ENCODE data around the gene NR4A3. TPM values are rescaled to one million over a fixed set of nuclear protein-coding genes. Genes with fewer than 3 reads are reported as not detected.

The NR4A3 gene
- total RNA-seq, 2 experiments from 2014 or later: 0.13 to 0.74 TPM

GRCh38 chr9:99811598-99812383 lies 9.9 kb upstream of the NR4A3 start:
- BruUV-seq (replicated peaks): no TSS peak
- Histone ChIP-seq H4K20me1 (ENCODE audit: insufficient read depth, low read length) (no peaks in the 10 kb centered on the region), H3K9me2 (ENCODE audit: insufficient read depth, low read length) (no peaks in the 10 kb centered on the region), H3K79me2 (ENCODE audit: insufficient read depth, low read depth, low read length) (no peaks in the 10 kb centered on the region), H3K4me3 (ENCODE audit: low read depth, low read length, poor library complexity, severe bottlenecking) (no peak overlapping the region), H3K4me2 (ENCODE audit: low read length) (no peak overlapping the region), H3K27ac (ENCODE audit: low read depth, low read length, poor library complexity, severe bottlenecking) (no peak overlapping the region), H3K4me1 (ENCODE audit: insufficient read depth, low read length, poor library complexity, severe bottlenecking) (no peaks in the 10 kb centered on the region), H3K36me3 (ENCODE audit: insufficient read depth, low read length) (0 out of 2 replicates have a peak, but pooled peaks cover 4% of the 10 kb centered on the region), H2AFZ (ENCODE audit: low read length) (no peak overlapping the region), H3K9me3 (ENCODE audit: low read length) (no peaks in the 10 kb centered on the region)
- POLR2A ChIA-PET: no interaction called here
- DNase-seq (ENCODE audit: low spot score): no peak
- intact Hi-C loops (cut with micrococcal nuclease; ENCODE audit: unreplicated experiment): loop anchor here (10.0 kb wide), 1 partner anchor 627 kb away; no protein-coding TSS in a partner anchor
- TF ChIP-seq CTCF (conservative IDR thresholded peaks at IDR 0.05; ENCODE audit: low read length) (no peak), EZH2phosphoT487 (IDR thresholded peaks at IDR 0.05; ENCODE audit: borderline replicate concordance, low read depth, low read length) (no peak)
- CTCF ChIA-PET (ENCODE audit: unreplicated experiment): interaction anchor here (1.1 kb wide), 1 partner anchor 11 kb away, joined by 3 read pairs; no protein-coding TSS in a partner anchor

DNA sequence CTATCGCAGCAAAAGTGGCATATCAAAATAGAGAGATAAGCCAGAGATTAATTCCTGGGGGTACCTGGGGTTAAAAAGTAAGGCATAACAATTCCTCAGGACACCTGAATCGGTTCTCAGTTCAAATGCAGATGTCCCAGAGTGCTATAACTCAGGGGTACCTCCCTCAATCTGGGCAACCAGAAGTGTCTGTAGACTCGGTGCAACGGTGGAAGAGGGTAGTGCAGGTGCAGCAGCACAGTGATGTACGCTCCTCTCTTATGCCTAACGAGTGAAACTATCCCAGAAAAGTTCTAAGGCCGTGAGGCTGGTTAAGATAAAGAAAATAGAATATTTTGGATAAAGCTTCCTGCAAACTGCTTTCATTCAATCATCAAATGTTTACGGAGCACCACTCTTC lies 7.9 kb upstream of the NR4A3 start:
- no TSS peak for BruUV-seq (replicated peaks)
- H3K79me2 ChIP-seq (ENCODE audit: insufficient read depth, low read depth, low read length): peaks cover 5% of the 10 kb centered on the region; the same call in 1 of the 2 replicates
- TF ChIP-seq CTCF (conservative IDR thresholded peaks at IDR 0.05; ENCODE audit: low read length): no peak
- TF ChIP-seq EZH2phosphoT487 (IDR thresholded peaks at IDR 0.05; ENCODE audit: borderline replicate concordance, low read depth, low read length): no peak
- no peaks in the 10 kb centered on the region for H3K9me2 ChIP-seq (ENCODE audit: insufficient read depth, low read length)
- ChIA-PET POLR2A (no interaction called here), CTCF (ENCODE audit: unreplicated experiment) (no interaction called here)
- H3K4me3 ChIP-seq (ENCODE audit: low read depth, low read length, poor library complexity, severe bottlenecking): no peak overlapping the region
- no peak overlapping the region for H2AFZ ChIP-seq (ENCODE audit: low read length)
- H3K9me3 ChIP-seq (ENCODE audit: low read length): no peaks in the 10 kb centered on the region
- H3K27ac ChIP-seq (ENCODE audit: low read depth, low read length, poor library complexity, severe bottlenecking): no peak overlapping the region
- intact Hi-C loops (cut with micrococcal nuclease; ENCODE audit: unreplicated experiment): loop anchor here (10.0 kb wide), 1 partner anchor 629 kb away; no protein-coding TSS in a partner anchor
- no peaks in the 10 kb centered on the region for H4K20me1 ChIP-seq (ENCODE audit: insufficient read depth, low read length)
- no peak for DNase-seq (ENCODE audit: low spot score)
- H3K4me2 ChIP-seq (ENCODE audit: low read length): no peak overlapping the region
- peaks cover 8% of the 10 kb centered on the region for H3K4me1 ChIP-seq (ENCODE audit: insufficient read depth, low read length, poor library complexity, severe bottlenecking)
- H3K36me3 ChIP-seq (ENCODE audit: insufficient read depth, low read length): 0 out of 2 replicates have a peak, but pooled peaks cover 4% of the 10 kb centered on the region

DNA sequence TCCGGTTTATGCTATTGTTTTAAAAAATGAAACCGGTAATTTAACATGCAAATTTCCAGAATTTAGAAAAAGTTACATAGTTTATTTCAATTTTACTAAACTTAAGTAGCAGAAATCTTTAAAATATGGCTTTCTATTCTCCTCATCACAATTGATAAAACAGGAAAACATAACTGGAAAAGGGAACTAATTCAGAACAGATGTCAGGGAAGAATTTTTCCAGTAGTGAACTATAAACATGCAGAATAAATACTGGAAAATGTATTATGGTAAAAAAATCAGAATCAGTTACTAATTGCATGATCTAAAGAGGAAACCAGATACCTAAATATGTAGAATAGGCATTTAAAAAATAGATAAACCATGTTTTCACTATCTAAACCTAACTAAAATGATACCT lies 7.3 kb upstream of the NR4A3 start:
- Histone ChIP-seq H2AFZ (ENCODE audit: low read length) (no peak overlapping the region), H3K27ac (ENCODE audit: low read depth, low read length, poor library complexity, severe bottlenecking) (no peak overlapping the region), H3K9me3 (ENCODE audit: low read length) (no peaks in the 10 kb centered on the region), H3K4me1 (ENCODE audit: insufficient read depth, low read length, poor library complexity, severe bottlenecking) (peaks cover 11% of the 10 kb centered on the region), H3K4me3 (ENCODE audit: low read depth, low read length, poor library complexity, severe bottlenecking) (no peak overlapping the region), H4K20me1 (ENCODE audit: insufficient read depth, low read length) (no peaks in the 10 kb centered on the region), H3K4me2 (ENCODE audit: low read length) (no peak overlapping the region), H3K9me2 (ENCODE audit: insufficient read depth, low read length) (no peaks in the 10 kb centered on the region), H3K36me3 (ENCODE audit: insufficient read depth, low read length) (0 out of 2 replicates have a peak, but pooled peaks cover 4% of the 10 kb centered on the region), H3K79me2 (ENCODE audit: insufficient read depth, low read depth, low read length) (peaks cover 5% of the 10 kb centered on the region; the same call in 1 of the 2 replicates)
- DNase-seq (ENCODE audit: low spot score): no peak
- TF ChIP-seq EZH2phosphoT487 (IDR thresholded peaks at IDR 0.05; ENCODE audit: borderline replicate concordance, low read depth, low read length) (no peak), CTCF (conservative IDR thresholded peaks at IDR 0.05; ENCODE audit: low read length) (no peak)
- POLR2A ChIA-PET: interaction anchor here (0.7 kb wide), 1 partner anchor 24 kb away, joined by 3 read pairs; no protein-coding TSS in a partner anchor
- BruUV-seq (replicated peaks): no TSS peak
- CTCF ChIA-PET (ENCODE audit: unreplicated experiment): no interaction called here
- intact Hi-C loops (cut with micrococcal nuclease; ENCODE audit: unreplicated experiment): loop anchor here (10.0 kb wide), 1 partner anchor 630 kb away; no protein-coding TSS in a partner anchor
